Bronchial epithelial cell (primary cell): ENCODE results near the gene PRKAG2. TPM values are rescaled to one million over a fixed set of nuclear protein-coding genes. Genes with fewer than 3 reads are reported as not detected.

Source experiments
- DNase-seq: peaks from one replicate; pipeline ENCODE4 v3.0.0-alpha.2; 2010; ENCODE audit warnings: low read depth
- FAIRE-seq: peaks from 2 replicates; lab custom pipeline; 2011; peaks lifted over from hg19 to GRCh38; lab: Jason Lieb, UNC
- H3K27me3 ChIP-seq: 2 replicates; pipeline ENCODE4 v1.5.1; 2011; ENCODE audit warnings: low read length; ENCODE audit not compliant: control insufficient read depth, insufficient read depth
- H3K36me3 ChIP-seq: 2 replicates; pipeline ENCODE4 v1.5.1; 2011; ENCODE audit warnings: low read length; ENCODE audit not compliant: control insufficient read depth, insufficient read depth
- H3K4me3 ChIP-seq: 2 replicates; pipeline ENCODE4 v1.5.1; 2011; ENCODE audit warnings: mild to moderate bottlenecking, low read depth, low read length, control low read depth
- CTCF ChIP-seq: IDR thresholded peaks from 2 replicates; pipeline ENCODE4 v1.5.1; 2011; ENCODE audit warnings: mild to moderate bottlenecking, moderate library complexity, low read length, control low read depth, inconsistent platforms; ENCODE audit not compliant: insufficient read depth, severe bottlenecking
- total RNA-seq: library from RNA; depleted of rRNA; stranded (reverse); fragments of >200 nt; gene quantifications from 2 replicates; pipeline ENCODE4 v1.2.1, GENCODE V29; 2014

The PRKAG2 gene
- total RNA-seq, 1 donor from 2014 or later: 24.5 TPM

- DNase-seq (peak; percentile 90), FAIRE-seq (peak; percentile 80)
- H3K36me3 ChIP-seq: peaks cover 1% of the 10 kb centered on the region
- no peaks in the 10 kb centered on the region for H3K27me3 ChIP-seq
- H3K4me3 ChIP-seq: no peak overlapping the region
- no peak for TF ChIP-seq CTCF
Measured at GRCh38 chr7:151552352-151553028, 324.4 kb downstream of the PRKAG2 start.

GRCh38 chr7:151551820-151552219 lies 325.1 kb downstream of the PRKAG2 start:
- H3K27me3 ChIP-seq: no peaks in the 10 kb centered on the region
- DNase-seq (no peak), FAIRE-seq (no peak)
- no peak for TF ChIP-seq CTCF
- no peak overlapping the region for H3K4me3 ChIP-seq
- H3K36me3 ChIP-seq: no peaks in the 10 kb centered on the region

DNA sequence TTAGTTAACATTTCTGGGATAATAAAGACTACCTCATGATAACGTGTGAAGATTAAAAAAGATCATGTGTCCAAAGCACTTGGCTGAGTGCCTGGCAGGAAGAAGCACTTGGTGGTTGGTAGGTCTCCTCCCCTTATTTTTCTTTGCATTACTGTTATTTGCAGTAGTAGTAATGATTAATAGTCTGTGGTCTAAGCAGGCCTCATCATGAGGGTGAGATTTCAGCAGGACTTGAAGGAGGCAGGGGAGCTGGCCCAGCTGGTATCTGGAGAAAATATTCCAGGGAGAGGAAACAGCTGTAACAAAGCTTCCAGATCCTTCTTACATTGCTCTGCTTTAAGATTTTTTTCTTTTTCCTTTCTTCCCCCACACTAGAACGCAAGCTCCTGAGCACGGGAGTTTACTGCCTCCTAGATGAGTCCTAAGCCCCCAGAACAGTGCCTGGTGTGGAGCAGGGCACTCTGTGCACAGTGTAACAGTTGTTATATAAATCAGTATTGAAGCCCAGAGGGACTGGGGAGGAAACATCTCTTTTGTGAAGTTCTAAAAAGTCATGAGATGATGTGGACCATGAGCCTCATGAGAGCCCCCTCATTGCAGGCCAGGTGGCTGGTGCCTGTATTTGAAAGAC lies 326.1 kb downstream of the PRKAG2 start:
- Histone ChIP-seq H3K36me3 (no peaks in the 10 kb centered on the region), H3K4me3 (no peak overlapping the region), H3K27me3 (no peaks in the 10 kb centered on the region)
- no peak for FAIRE-seq
- peak; percentile 97 for DNase-seq
- TF ChIP-seq CTCF: no peak

- Histone ChIP-seq H3K4me3 (no peak overlapping the region), H3K27me3 (no peaks in the 10 kb centered on the region), H3K36me3 (no peaks in the 10 kb centered on the region)
- no peak for FAIRE-seq
- DNase-seq: no peak
- TF ChIP-seq CTCF: no peak
Measured at GRCh38 chr7:151549644-151550043, 327.3 kb downstream of the PRKAG2 start.

- Histone ChIP-seq H3K27me3 (no peaks in the 10 kb centered on the region), H3K4me3 (no peak overlapping the region), H3K36me3 (no peaks in the 10 kb centered on the region)
- no peak for TF ChIP-seq CTCF
- DNase-seq (no peak), FAIRE-seq (no peak)
Measured at GRCh38 chr7:151549083-151549482, 327.8 kb downstream of the PRKAG2 start.
